ENCODE measurements around the gene SLC29A3.

GRCh38 chr10:71354776-71355175 is 35.7 kb downstream of the SLC29A3 start:
- TF ChIP-seq CTCF (IDR thresholded peaks at IDR 0.05) (no peak), POLR2A (IDR thresholded peaks at IDR 0.05) (no peak)

Measured in breast epithelium (tissue), 3 donors.